NCI-H1436 (cell line): Measurements from ENCODE around the gene CACNA2D3.
A peak's percentile ranks its signal among the peaks of the same experiment; 100 is the strongest.
"Not testable (repeated sequence)": the region's sequence is repeated elsewhere in the genome, so short reads cannot be mapped to it uniquely, and the experiment has no call there.

Source experiments
- DNase-seq: peaks from one replicate; lab custom pipeline; 2025; lab: John Stamatoyannopoulos, UW

The CACNA2D3 gene

DNA sequence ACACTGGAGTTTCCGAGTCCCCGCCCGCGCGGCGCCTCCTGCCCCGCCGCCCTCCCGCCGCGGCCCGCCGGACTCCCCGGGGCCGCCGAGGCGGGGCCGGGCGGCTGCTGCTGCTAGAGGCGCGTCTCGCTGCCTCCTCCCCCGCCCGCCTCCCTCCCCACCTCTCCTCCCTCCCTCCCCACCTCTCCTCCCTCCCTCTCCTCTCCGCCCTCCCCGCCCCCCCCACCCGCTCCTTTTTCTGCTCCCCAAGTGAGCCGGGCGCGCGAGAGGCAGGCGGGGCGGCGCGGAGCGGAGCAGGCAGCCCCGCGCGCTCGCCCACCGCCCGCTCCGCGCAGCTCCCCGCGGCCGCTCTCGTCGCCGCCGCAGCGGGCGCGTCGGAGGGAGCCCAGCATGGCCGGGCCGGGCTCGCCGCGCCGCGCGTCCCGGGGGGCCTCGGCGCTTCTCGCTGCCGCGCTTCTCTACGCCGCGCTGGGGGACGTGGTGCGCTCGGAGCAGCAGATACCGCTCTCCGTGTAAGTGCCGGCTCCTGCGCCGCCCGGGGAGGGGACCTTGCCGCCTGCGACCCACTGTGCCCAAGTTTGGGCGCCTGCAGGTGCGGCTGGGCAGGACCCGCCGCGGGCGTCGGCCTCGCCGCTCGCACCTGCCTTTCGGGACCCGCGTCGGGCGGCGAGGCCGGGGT, at the start of gene CACNA2D3:
Gene CACNA2D3 (plus strand): TSS at position 229 of the 679 bp plus-strand sequence.
- peak; percentile 51 for DNase-seq

DNA sequence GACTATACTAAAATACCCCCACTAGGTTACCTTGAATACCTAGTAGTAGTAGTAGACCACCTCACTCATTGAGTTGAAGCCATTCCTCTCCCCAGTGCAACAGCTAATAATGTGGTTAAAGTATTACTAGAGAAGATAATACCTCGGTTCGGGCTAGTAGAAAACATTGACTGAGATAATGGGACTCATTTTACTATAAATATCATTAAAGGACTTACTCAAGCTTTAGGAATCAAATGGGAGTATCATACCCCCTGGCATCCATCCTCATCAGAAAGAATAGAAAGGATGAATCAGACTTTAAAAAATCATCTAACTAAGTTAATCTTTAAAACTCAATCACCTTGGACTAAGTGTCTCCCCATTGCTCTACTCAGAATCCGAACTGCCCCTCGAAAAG, 49.0 kb upstream of the CACNA2D3 start:
- no peak for DNase-seq

DNA sequence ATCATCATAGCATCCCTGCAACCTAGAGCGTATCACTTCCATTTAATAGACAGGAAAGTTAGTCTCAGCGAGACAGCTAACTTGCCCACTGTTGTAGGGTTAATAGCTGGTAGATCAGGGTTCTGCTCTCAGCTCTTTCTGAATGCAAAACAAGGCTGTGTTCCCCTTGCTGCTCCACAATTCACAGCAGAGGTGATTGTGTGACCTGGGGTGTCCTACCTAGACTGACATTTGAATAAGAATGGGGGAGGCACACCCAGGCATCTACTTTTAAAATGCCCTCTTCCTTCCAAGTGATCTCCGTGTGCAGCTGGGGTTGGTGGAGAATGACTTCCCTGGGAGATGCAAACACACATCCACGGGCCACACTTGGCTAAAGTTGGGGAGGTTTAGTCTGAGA, 43.0 kb upstream of the CACNA2D3 start:
- no peak for DNase-seq

DNA sequence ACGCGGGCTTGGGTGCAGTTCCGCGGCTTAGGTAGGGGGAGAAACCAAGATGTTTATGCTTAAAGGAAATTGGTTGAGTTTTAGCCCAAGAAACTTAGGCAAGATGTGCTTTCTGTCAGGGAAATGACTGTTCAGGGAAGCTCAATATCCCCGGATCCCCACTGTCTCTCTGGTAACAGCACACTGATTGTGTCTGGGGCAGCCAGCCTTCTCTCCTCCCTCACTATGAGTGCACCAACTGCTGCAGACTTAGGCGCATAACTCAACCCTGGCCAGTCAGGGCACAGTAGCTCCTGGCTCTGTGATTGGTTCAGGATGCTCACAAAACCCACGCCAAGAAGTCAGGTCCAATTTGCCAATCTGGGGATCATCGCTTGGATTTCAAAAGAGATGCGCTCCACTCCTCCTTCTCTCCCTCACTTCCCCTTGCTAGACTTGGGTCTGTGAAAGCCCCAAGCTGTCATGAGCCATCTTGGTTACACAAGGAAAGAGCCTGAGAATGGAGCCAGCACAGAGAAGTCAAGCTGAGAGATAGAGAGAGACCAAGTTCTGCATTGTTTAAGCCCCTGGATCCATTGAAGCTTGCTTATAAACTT, 42.5 kb upstream of the CACNA2D3 start:
- no peak for DNase-seq

DNA sequence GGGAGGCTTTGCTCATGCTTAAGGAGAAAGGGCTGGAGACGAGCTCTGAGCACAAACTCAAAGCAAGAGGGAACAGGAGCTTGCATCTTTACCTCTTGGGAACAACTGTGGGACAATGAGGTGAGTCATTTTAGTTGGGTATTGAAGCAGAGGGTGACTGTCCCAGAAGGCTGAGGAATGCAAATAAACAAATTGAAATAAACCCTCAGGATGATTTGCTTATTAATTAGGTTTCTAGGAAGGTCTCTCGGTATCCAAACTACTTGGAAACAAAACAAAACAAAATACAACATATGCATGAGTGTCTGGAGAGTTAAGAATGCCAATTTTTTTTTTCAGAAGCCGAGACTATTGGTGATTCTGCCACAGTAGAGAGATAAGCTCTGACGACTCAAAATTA, 38.4 kb upstream of the CACNA2D3 start:
- DNase-seq: no peak

DNA sequence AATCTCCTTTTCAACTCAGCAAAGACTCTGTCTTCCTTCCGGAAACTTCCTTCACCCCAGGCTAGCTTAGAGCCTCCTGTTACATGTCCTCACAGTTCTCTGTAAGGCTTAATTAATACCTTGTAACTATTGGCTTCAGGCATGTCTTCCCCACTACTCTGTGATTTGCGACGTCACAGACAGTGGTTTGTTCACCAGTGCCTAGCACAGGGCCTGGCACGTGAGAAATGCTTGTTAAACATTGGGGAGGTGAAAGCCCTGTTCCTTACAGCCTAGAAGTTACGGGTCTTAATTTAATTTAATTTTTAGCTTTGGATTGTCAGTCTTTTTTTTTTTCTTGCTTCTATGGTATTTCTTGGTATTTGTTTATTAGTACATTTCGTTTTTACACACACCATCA, 36.4 kb upstream of the CACNA2D3 start:
- no peak for DNase-seq

DNA sequence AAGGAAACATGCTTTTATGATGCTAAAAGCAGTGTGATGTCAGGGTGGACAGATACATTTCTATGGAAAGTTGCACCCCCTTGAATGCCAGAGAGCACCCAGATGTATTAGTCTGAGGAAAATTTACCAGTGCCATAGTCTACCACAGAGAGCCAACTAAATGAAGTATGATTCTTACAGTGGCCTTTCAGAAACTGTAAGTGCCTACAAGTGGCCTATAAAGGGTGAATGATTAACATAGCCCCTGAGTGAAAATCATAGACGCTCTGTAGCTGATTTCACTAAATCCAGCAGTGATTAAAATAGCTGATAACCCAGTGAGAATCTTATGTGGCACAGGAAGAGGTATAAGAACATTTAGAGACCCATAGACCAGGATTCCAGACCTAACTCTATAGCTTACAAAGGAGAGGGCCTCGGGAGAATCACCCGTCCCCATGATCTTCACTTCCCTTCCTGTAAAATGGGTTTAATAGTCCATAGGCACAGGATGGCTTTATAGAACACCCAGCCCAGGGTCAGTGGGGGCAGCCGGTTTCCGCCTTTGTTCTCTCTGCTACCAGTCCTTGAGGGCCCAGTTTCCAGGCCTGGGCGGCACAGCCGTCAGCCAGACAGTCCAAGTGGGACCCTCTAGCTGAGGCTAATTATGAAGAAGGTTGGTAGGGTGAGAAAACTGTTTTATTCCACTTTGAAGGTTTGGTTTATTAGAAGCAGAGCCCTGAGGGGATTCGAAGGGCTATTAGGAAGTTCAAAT, 35.5 kb upstream of the CACNA2D3 start:
- no peak for DNase-seq

DNA sequence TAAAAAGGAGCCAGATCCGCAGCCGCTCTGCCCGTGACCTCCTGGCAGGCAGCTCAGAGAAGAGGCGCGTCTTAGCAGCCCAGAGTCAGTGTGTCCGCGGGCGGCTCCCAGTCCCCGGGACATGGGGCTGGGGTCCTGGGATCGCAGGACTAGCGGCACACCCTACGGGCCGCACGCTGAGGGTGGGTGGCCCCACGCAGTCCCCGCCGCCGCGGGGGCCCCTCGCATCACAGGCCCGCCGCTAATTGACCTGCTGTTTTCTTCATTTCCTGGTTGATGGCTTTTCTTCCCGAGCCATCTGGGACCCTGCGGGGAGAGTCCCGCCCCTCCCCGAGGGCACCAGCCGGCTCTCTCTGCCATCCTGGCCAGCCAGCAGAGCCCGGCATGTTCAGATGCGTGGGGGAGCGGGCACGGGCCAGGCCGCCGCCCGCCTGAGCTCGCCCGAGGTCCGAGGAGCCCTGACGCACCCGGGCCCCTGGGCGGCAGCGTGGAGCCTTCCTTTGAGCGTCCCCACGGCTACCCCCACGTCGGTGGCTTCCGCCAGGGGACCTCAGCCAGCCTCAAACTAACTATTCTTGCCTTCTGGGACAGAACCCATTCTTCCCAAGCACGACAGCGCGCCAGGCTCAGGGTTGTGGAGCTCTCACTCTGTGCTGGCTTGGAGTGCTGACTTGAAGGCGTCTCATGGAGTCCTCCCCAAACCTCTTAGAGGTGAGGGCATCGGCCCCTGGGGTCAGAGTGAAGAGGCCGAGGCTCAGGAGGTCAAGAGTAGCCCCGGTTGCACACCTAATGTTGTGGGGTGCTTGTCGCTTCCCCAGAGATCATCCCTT, 34.6 kb upstream of the CACNA2D3 start:
- DNase-seq: no peak

DNA sequence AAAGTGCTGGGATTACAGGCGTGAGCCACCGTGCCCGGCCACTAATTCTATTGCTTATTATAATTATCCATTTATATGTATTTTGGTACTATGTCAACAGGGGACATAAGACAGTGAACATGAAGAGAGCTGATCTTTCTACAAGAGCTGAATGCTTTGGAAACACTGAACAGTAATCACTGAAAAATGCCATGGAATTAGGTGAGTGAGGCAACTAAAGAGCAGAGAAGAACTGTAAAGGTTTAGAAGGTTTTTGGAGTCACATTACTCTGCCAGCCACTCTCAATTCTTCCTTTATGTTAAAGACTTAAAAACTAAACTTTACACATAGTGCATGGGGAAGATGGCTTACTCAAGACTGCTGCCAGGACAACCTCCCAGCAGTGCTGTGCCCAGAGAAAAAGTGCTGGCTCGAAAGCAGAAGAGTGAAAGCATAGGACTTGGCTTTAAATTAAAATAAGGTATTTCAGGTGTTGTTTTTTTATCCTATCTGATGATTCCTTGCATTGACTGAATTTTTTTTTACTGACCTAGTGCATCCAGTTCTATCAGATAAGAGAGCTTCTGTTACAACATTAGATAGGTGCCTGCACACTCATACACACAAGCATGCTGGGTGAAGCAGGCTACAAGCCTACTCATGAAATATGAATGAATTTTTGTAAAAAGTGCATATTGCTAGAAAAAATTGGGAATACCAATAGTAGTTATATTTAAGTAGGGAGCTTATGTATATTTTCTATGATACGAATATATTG, 28.7 kb upstream of the CACNA2D3 start:
- no peak for DNase-seq

DNA sequence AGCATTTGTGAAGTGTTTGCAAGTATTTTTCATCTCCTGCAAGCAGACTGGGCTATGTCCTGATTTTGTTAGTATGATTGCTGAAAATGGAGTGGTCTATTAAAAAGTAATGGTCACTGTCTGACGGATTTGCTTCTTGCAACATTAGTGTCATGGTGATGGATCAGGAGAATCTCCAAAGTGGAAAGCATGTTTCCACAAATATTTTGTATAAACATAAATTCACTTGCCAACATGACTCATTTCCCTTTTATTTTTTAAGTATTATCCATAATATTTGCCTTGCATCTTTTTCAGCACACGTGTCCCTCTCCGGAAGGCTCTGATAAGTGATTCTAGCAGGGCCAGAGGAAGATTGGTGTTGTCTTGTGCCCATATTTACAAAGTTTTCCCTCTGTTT, 27.4 kb upstream of the CACNA2D3 start:
- DNase-seq: no peak

DNA sequence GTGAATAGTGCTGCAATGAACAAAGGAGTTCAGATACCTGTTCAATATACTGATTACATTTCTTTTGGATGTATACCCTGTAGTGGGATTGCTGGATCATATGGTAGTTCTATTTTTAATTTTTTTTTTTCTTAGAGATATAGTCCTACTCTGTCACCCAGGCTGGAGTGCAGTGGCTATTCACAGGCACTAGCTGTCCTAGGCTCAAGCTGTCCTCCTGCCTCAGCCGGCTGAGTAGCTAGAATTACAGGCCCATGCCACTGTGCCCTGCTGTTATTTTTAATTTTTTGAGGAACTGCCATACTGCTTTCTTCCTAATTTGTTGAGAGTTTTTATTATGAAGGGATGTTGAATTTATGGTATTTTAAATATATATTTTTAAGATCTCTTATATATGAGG, 23.0 kb upstream of the CACNA2D3 start:
- no peak for DNase-seq

DNA sequence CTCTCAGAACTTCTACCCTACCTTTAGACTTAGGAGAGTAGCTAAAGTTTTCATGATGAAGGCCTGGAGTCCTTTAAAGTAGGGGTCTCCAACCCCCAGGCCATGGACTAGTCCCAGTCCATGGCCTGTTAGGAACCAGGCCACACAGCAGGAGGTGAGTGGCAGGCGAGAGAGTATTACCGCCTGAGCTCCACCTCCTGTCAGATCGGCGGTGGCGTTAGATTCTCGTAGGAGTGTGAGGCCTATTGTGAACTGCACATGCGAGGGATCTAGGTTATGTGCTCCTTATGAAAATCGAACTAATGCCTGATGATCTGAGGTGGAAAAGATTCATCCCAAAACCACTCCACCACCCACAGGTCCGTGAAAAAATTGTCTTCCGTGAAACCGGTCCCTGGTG, 18.3 kb upstream of the CACNA2D3 start:
- no peak for DNase-seq

DNA sequence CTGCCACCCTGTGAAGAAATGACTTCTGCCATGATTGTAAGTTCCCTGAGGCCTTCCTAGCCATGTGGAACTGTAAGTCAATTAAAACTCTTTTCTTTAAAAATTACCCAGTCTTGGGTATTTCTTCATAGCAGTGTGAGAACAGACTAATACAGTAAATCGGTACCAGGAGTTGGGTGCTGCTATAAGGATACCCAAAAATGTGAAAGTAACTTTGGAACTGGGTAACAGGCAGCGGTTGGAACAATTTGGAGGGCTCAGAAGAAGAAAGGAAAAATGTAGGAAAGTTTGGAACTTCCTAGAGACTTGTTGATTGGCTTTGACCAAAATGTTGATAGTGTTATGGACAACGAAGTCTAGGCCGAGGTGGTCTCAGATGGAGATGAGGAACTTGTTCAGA, 6.2 kb upstream of the CACNA2D3 start:
- DNase-seq: not testable (repeated sequence)

DNA sequence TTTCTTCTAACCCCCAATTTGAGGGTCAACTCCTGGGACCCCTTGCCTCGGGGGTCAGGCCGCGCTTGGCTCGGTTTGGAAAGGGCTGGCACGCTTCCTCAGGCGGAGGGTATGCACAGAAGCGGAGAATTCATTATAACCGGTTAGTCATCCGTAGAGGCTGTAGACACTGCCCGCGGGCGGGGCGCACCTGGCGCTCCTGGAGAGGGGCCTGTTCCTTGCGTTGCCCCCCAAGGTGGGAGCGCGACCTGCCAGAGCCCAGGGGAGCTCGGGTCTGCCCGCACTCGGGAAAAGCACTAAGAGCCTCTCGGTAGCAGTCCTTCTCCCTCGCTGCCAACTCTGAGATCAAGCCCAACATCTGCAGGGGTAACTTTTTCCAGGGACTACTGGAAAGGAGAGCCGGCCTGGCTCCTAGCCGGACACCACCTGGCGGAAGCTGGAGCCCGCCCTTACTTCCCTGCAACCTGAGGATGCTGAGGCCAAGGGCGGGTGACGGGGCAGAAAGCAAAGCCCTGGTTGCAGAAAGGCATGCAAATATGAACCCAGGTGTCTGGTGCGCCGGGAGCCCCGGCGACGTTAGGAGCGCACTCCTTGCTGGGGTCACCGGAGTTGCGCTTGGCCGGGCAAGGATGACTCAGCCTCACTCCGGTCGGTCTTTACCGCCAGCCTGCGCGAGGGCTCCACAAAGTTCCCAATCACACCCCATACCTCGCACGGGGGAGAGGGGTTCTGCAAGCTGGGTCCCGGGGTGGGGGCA, 1.5 kb upstream of the CACNA2D3 start:
- no peak for DNase-seq

DNA sequence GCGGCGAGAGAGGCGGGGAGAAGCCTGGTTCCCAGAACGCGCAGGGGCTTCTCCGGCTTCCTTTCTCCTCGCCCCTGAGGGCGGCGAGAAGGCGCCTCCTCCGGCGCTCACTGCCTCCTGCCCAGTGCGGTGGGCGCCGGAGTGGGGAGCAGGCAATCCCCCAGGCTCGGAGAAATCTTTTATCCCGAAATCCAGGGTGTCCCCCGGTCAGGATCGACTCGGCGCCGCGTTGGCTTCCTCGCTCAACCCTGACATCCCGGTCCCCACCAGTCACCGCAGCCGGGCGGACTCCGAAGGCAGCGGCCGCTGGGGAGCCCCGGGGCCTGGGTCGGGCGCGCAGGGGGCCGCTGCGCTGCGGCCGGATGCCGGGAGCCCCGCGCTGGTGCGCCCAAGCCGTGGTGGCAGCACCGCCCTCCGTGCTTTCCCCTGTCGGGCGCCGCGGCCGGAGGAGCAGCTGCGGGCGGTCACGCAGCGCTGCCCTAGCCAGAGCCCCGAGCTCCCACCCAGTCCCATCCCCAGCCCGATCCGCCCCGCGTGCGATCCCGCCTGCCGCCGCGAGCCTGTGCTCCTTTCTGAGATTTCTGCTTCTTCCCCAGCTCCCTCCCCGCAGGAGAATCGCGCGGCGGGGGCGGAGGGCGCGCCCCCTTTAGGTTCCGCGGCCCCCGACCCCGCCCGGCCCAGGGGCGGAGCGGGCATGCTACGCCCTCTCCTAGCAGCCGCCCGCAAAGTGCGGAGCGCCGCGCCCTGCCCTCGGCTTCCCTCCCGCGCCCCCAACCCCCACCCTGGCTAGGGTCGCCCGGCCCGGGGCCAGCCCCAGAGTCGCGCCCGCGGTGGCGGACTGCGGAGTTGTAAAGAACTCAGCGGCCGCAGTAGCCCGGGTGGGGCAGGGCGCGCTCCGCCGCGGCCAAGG, 683 bp upstream of the CACNA2D3 start:
- DNase-seq: peak; percentile 25

DNA sequence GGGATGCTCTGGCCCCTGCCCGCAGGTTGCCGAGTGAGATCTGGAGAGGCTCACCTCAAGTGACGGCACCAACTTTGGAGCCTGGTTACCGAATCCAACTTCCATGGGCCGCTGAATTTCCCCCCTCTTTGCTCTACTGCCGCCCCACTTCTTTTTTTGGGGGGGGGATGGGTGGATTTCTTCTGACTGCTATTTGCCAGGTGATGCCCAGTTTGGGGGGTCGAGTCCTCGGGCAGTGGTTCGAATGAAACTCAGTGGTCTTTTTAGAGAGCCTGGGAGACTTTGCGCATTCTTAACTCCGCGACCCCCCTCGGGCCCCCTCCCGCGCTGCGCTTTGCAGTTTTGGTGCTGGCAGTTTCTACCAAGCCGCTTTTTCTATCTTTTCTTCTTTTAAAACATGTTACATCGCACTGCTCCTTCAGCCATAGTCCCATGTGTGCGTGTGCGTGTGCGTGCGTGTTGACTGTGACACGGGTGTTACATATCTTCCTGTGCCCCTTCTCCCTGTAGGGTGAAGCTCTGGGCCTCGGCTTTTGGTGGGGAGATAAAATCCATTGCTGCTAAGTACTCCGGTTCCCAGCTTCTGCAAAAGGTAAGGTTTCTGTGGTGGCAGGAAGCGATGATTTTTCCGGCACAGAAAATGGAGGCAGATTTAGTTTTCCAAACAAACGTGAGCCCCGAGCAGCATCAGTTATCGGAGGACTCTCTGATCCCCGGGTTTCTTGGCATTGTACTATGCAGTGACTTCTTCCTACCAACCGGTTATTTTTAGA, 837 bp downstream of the CACNA2D3 start:
- DNase-seq: no peak

DNA sequence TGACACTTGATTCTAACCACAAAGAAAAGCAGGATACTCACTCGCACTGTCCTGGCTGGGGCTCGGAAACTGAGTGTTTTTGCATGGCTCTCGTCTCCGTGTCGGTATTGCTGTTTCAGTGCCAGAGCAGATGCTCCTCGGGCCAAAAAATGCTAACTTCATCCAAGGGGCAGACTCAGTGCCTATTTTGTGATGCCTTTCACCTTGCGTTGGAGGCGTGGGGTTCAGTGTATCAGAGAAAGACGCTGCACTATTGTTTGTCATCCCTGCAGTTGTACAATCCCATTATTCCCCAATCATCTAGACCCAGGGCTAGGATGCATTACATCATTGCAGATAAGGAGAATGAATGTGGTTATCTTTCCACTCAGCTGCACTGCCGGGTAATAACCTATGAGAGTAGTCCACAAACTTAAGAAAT, 1.4 kb downstream of the CACNA2D3 start:
- no peak for DNase-seq

DNA sequence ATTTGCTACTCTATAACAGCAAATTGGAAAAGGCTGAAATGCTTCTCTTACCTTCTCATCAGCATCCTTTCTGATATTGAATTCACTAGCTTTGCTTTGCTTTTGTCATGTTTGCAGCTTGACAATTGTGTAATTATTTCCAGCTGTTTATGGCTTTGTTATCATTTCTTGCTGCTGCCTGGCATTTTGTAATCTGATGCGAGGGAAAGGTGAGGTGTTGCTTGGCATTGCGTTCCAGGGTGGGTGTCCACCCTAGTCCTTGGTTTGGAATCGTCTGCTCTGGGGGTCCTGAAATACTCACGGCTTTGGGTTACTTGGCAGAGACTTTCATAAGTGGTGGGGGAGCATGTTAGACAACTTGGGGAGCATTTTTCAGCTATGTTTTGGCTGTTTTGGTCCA, 2.9 kb downstream of the CACNA2D3 start:
- DNase-seq: no peak

DNA sequence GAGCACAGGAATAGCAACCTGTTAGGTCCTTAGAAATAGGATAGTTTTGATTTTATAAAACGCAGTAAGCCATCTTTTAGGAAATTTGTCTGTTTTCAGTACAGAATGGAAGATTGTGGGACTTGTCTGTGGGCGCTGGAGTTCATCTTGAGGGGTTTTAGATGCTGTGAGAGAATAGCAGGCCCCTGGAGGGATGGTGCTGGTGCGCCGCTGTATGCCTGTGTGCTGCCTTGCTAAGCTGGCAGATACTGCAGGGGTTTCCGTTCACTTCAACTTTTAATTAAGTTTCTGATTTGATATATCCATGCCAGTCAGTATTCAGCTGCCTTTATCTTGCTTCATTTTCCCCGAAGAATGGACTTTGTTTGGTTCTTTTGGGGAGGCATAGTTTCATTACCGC, 4.2 kb downstream of the CACNA2D3 start:
- DNase-seq: no peak
